GM10266 (cell line): Measurements from ENCODE around the gene TMEM139.
A peak's percentile ranks its signal among the peaks of the same experiment; 100 is the strongest.

Source experiments
- DNase-seq: peaks from one replicate; pipeline ENCODE4 v3.0.0; 2012; ENCODE audit errors: extremely low spot score
- CTCF ChIP-seq: IDR thresholded peaks from 2 replicates; pipeline ENCODE4 v1.5.1; 2012; ENCODE audit warnings: mild to moderate bottlenecking, low read depth; ENCODE audit not compliant: control insufficient read depth, insufficient read depth; ENCODE audit errors: missing control alignments

The TMEM139 gene

GRCh38 chr7:143314127-143314526, 29.4 kb downstream of the TMEM139 start:
- no peak for TF ChIP-seq CTCF

GRCh38 chr7:143315776-143316175, 31.0 kb downstream of the TMEM139 start, which contains the start of gene CLCN1:
Gene CLCN1 (plus strand): TSS chr7:143316111. CDS start chr7:143316213, 102 bp downstream.
- no peak for TF ChIP-seq CTCF

More at GRCh38 chr7:143314127-143314526, 29.4 kb downstream of the TMEM139 start:
- no peak for DNase-seq

GRCh38 chr7:143316492-143316891, 31.7 kb downstream of the TMEM139 start:
- DNase-seq = no peak

More at GRCh38 chr7:143315776-143316175, 31.0 kb downstream of the TMEM139 start, which contains the start of gene CLCN1:
- no peak for DNase-seq

GRCh38 chr7:143318661-143319060, 33.9 kb downstream of the TMEM139 start:
- no peak for TF ChIP-seq CTCF
- no peak for DNase-seq

More at GRCh38 chr7:143316492-143316891, 31.7 kb downstream of the TMEM139 start:
- TF ChIP-seq CTCF = no peak

GRCh38 chr7:143320620-143321019, 35.9 kb downstream of the TMEM139 start:
- no peak for TF ChIP-seq CTCF
- no peak for DNase-seq

- DNase-seq = no peak
- TF ChIP-seq CTCF = no peak
Observed at GRCh38 chr7:143321242-143321641, 36.5 kb downstream of the TMEM139 start.

GRCh38 chr7:143321734-143322133, 37.0 kb downstream of the TMEM139 start:
- peak; percentile 9 for TF ChIP-seq CTCF
- no peak for DNase-seq
